ENCODE measurements around the gene TGFBI.
A peak's percentile ranks its signal among the peaks of the same experiment; 100 is the strongest.

TGFBI gene

DNA sequence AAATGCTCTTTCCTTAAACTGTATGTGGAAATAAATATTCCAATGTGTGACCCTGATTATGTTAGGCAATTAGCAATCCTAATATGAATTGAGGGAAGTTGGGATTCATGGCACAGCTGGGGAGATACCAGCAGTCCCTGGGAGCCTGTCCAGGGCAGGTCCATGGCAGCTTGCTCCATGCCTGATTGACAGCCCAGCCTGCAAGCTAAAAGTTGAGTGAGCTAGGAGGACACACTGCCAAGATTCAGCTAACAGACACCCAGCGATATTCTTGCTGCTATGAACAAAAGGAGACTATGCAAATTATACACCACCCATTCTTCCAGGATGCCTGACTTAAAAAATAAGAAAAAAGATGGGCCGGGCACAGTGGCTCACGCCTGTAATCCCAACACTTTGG, 6.2 kb downstream of the TGFBI start:
- Histone ChIP-seq H3K27ac (ENCODE audit: low read depth, low read length) (no peak overlapping the region), H3K4me1 (ENCODE audit: control insufficient read depth, low read length) (peaks cover 48% of the 10 kb centered on the region)
- TF ChIP-seq, protein P1, sequence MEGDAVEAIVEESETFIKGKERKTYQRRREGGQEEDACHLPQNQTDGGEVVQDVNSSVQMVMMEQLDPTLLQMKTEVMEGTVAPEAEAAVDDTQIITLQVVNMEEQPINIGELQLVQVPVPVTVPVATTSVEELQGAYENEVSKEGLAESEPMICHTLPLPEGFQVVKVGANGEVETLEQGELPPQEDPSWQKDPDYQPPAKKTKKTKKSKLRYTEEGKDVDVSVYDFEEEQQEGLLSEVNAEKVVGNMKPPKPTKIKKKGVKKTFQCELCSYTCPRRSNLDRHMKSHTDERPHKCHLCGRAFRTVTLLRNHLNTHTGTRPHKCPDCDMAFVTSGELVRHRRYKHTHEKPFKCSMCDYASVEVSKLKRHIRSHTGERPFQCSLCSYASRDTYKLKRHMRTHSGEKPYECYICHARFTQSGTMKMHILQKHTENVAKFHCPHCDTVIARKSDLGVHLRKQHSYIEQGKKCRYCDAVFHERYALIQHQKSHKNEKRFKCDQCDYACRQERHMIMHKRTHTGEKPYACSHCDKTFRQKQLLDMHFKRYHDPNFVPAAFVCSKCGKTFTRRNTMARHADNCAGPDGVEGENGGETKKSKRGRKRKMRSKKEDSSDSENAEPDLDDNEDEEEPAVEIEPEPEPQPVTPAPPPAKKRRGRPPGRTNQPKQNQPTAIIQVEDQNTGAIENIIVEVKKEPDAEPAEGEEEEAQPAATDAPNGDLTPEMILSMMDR (IDR thresholded peaks at IDR 0.05; ENCODE audit: low read depth, low read length, poor library complexity, severe bottlenecking) = no peak
- no peak for TF ChIP-seq EZH2phosphoT487 (IDR thresholded peaks at IDR 0.05; ENCODE audit: borderline replicate concordance, low read length)

DNA sequence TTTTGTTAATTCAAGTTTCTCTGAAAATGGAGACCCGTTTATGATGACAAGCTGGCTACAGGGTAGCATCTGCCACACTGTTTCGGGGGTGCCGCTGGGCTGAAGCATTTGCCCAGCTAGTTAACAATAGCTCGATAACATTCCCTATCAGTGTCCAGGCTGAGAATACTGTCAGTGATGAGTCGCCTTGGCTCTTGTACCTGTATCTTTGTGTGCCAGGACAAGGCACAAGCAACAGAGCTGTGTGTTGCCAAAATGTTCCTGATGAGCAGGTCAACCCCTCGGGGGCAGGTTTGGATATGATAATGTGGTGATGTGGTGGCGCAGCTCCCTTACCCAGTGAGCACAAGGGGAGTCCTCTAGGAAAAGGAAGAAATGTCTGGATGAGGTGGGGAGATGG, 7.0 kb downstream of the TGFBI start:
- no peak for TF ChIP-seq EZH2phosphoT487 (IDR thresholded peaks at IDR 0.05; ENCODE audit: borderline replicate concordance, low read length)
- TF ChIP-seq, protein P1 (IDR thresholded peaks at IDR 0.05; ENCODE audit: low read depth, low read length, poor library complexity, severe bottlenecking) = no peak
- no peaks in the 10 kb centered on the region for H3K27me3 ChIP-seq (ENCODE audit: control insufficient read depth, low read length)
- H3K9me2 ChIP-seq (replicated peaks; ENCODE audit: control insufficient read depth, low read length) = no peaks in the 10 kb centered on the region
- H3K4me2 ChIP-seq (ENCODE audit: low read length) = no peak overlapping the region
- H3K27ac ChIP-seq (ENCODE audit: low read depth, low read length) = no peak overlapping the region
- peaks cover 49% of the 10 kb centered on the region for H3K4me1 ChIP-seq (ENCODE audit: control insufficient read depth, low read length)
- 0 out of 2 replicates have a peak, but pooled peaks cover 3% of the 10 kb centered on the region for H3F3A ChIP-seq (ENCODE audit: control insufficient read depth, insufficient read depth)
- H4K20me1 ChIP-seq (ENCODE audit: control insufficient read depth, insufficient read depth, low read depth, low read length) = no peaks in the 10 kb centered on the region
- H3K36me3 ChIP-seq (ENCODE audit: control insufficient read depth, low read length) = no peaks in the 10 kb centered on the region
- no peak overlapping the region; the same call in 1 of the 2 replicates for H3K4me3 ChIP-seq (ENCODE audit: low read length)
- no peaks in the 10 kb centered on the region for H3K9me3 ChIP-seq (ENCODE audit: control insufficient read depth, insufficient read depth, low read length)
- no peaks in the 10 kb centered on the region for H3K79me2 ChIP-seq (ENCODE audit: control insufficient read depth, low read length)

More for the DNA sequence above, 6.2 kb downstream of the TGFBI start:
- no peaks in the 10 kb centered on the region for H4K20me1 ChIP-seq (ENCODE audit: control insufficient read depth, insufficient read depth, low read depth, low read length)
- H3K4me3 ChIP-seq (ENCODE audit: low read length) = no peak overlapping the region
- H3F3A ChIP-seq (ENCODE audit: control insufficient read depth, insufficient read depth) = 0 out of 2 replicates have a peak, but pooled peaks cover 3% of the 10 kb centered on the region
- H3K9me2 ChIP-seq (replicated peaks; ENCODE audit: control insufficient read depth, low read length) = no peaks in the 10 kb centered on the region
- no peaks in the 10 kb centered on the region for H3K9me3 ChIP-seq (ENCODE audit: control insufficient read depth, insufficient read depth, low read length)
- H3K4me2 ChIP-seq (ENCODE audit: low read length) = peak overlapping the region; percentile 44
- H3K79me2 ChIP-seq (ENCODE audit: control insufficient read depth, low read length) = no peaks in the 10 kb centered on the region
- no peaks in the 10 kb centered on the region for H3K36me3 ChIP-seq (ENCODE audit: control insufficient read depth, low read length)
- H3K27me3 ChIP-seq (ENCODE audit: control insufficient read depth, low read length) = no peaks in the 10 kb centered on the region

DNA sequence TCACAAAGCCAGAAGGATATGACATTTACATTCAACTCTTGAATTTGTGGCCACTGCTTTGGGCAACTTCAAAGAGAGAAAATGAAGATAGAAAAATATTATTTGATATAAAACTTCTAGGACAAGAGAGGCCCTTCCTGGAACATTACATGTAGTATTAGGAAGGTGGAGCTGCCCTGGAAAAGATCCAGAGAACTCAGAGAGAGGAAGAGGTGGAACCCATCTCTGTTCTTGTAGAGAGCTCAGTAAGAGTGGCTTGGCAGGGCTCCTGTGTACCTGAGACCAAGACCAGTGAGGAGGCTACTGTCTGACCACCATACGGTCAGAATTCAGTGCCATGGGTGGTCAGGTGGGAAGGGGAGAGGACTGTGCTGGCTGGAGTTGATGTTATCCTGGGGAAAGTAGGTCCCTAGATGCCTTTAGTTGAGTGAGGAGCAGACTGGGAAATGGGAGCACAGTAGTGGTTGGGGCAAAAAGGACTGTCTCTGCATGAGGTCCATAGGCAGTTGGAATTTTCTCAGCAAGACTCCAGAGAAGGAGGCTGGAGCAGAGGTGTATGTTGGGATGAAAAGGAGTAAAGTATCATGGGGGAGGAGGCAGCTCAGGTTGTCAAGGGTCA, 7.6 kb downstream of the TGFBI start:
- TF ChIP-seq EZH2phosphoT487 (IDR thresholded peaks at IDR 0.05; ENCODE audit: borderline replicate concordance, low read length) = no peak
- TF ChIP-seq, protein P1 (IDR thresholded peaks at IDR 0.05; ENCODE audit: low read depth, low read length, poor library complexity, severe bottlenecking) = no peak
- Histone ChIP-seq H3K9me2 (replicated peaks; ENCODE audit: control insufficient read depth, low read length) (no peaks in the 10 kb centered on the region), H3K79me2 (ENCODE audit: control insufficient read depth, low read length) (no peaks in the 10 kb centered on the region), H3F3A (ENCODE audit: control insufficient read depth, insufficient read depth) (0 out of 2 replicates have a peak, but pooled peaks cover 3% of the 10 kb centered on the region), H4K20me1 (ENCODE audit: control insufficient read depth, insufficient read depth, low read depth, low read length) (no peaks in the 10 kb centered on the region), H3K36me3 (ENCODE audit: control insufficient read depth, low read length) (no peaks in the 10 kb centered on the region), H3K4me2 (ENCODE audit: low read length) (peak overlapping the region; percentile 63), H3K4me3 (ENCODE audit: low read length) (peak overlapping the region; percentile 52), H3K9me3 (ENCODE audit: control insufficient read depth, insufficient read depth, low read length) (no peaks in the 10 kb centered on the region), H3K27ac (ENCODE audit: low read depth, low read length) (peak overlapping the region; percentile 81), H3K4me1 (ENCODE audit: control insufficient read depth, low read length) (peaks cover 54% of the 10 kb centered on the region), H3K27me3 (ENCODE audit: control insufficient read depth, low read length) (no peaks in the 10 kb centered on the region)

Data from DOHH2 (cell line).